Skeletal muscle tissue (tissue), 4 donors: ENCODE results near the gene DNAJB7. TPM values are rescaled to one million over a fixed set of nuclear protein-coding genes. Genes with fewer than 3 reads are reported as not detected.
"Not testable (repeated sequence)": the region's sequence is repeated elsewhere in the genome, so short reads cannot be mapped to it uniquely, and the experiment has no call there.

Experiments used
- H3K27ac ChIP-seq: one replicate; pipeline ENCODE4 v1.7.0; 2013; ENCODE audit warnings: mild to moderate bottlenecking, low read depth, low read length, inconsistent platforms
- H3K27me3 ChIP-seq, 3 donors: one replicate each; pipeline ENCODE4 v1.7.0; 2013; ENCODE audit warnings: low read length in 3 of 3; ENCODE audit not compliant: control insufficient read depth in 3 of 3, insufficient read depth in 3 of 3
- H3K36me3 ChIP-seq, 3 donors: one replicate each; pipeline ENCODE4 v1.7.0; 2013; ENCODE audit warnings: low read length in 3 of 3; ENCODE audit not compliant: control insufficient read depth in 3 of 3, insufficient read depth in 3 of 3
- H3K4me1 ChIP-seq, 3 donors: one replicate each; pipeline ENCODE4 v1.7.0; 2013; ENCODE audit warnings: low read length in 3 of 3, mild to moderate bottlenecking in 3 of 3; ENCODE audit not compliant: control insufficient read depth in 3 of 3, insufficient read depth in 3 of 3
- H3K4me3 ChIP-seq, 3 donors: one replicate each; pipeline ENCODE4 v1.7.0; 2013; ENCODE audit warnings: low read length in 3 of 3
- H3K9ac ChIP-seq, 3 donors: one replicate each; pipeline ENCODE4 v1.7.0; 2013; ENCODE audit warnings: low read length in 3 of 3, mild to moderate bottlenecking in 3 of 3, moderate library complexity in 2 of 3, low read depth in 1 of 3
- H3K9me3 ChIP-seq, 3 donors: one replicate each; pipeline ENCODE4 v1.7.0; 2013; ENCODE audit warnings: low read length in 3 of 3; ENCODE audit not compliant: control insufficient read depth in 3 of 3
- total RNA-seq: library from RNA; depleted of rRNA; stranded (reverse); fragments of >200 nt; gene quantifications from one replicate; pipeline ENCODE4 v1.2.3, GENCODE V29; 2014
- donor health status: Osteomylitis.

Gene DNAJB7
- total RNA-seq, 1 donor from 2014 or later = not detected

DNA sequence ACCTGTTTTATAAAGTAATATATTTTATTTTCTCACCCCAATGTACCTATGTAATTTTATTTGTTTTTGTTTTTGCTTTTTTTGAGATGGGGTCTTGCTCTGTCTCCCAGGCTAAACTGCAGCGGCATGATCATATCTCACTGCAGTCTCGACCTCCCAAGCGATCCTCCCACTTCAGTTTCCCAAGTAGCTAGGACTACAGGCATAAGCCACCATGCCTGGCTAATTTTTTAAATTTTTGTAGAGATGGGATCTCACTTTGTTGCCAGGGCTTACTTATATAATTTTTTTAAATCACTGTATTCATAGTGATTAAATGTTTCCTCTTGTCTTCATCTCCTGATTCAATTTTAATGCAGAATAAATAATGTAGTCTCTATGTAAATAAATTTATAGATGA lies 13.2 kb upstream of the DNAJB7 start:
- Histone ChIP-seq H3K4me1 (no peaks in the 10 kb centered on the region), H3K36me3 (peaks cover 0 to 9% (median 2%) of the 10 kb centered on the region in 3 donors), H3K4me3 (no peak overlapping the region), H3K27me3 (no peaks in the 10 kb centered on the region), H3K9ac (no peak overlapping the region), H3K27ac (no peak overlapping the region), H3K9me3 (no peaks in the 10 kb centered on the region)

DNA sequence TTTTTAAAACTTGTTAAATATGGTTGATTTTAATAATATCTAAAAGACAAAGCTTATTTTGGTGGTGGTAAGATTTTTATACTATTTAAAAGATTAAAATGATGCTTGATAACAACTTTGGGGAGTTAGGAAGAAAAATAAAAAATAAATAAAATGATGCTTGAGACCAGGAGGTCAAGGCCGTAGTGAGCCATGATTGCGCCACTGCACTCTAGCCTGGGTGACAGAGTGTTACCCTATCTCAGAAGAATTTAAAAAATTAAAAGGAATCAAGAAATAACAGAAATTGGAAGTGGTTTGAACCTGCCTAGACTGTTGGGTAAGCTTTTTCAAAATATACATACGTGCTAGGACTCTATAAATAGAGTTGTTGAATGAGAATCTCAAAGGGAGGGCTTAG lies 12.1 kb upstream of the DNAJB7 start:
- no peaks in the 10 kb centered on the region for H3K4me1 ChIP-seq
- no peaks in the 10 kb centered on the region for H3K9me3 ChIP-seq
- no peaks in the 10 kb centered on the region for H3K27me3 ChIP-seq
- no peak overlapping the region for H3K9ac ChIP-seq
- H3K27ac ChIP-seq = no peak overlapping the region
- H3K4me3 ChIP-seq = no peak overlapping the region
- peaks cover 0 to 14% (median 4%) of the 10 kb centered on the region in 3 donors for H3K36me3 ChIP-seq

DNA sequence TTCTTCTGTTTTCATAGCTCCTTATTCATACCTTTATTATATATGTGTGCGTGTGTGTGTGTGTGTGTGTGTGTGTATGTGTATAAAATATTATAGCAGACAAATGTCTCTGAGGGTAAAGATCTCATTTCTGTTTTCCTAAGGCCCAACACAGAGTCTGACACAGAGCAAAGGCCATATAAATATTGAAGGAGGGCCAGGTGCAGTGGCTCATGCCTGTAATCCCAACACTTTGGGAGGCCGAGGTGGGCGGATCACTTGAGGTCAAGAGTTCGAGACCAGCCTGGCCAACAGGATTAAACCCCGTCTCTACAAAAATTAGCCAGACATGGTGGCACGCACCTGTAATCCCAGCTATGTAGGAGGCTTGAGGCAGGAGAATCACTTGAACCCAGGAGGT lies 6.5 kb upstream of the DNAJB7 start:
- not testable (repeated sequence) for H3K9me3 ChIP-seq, H3K4me1 ChIP-seq, H3K27me3 ChIP-seq, H3K4me3 ChIP-seq, H3K27ac ChIP-seq, H3K9ac ChIP-seq
- H3K36me3 ChIP-seq = peaks cover 0 to 14% (median 4%) of the 10 kb centered on the region in 3 donors

DNA sequence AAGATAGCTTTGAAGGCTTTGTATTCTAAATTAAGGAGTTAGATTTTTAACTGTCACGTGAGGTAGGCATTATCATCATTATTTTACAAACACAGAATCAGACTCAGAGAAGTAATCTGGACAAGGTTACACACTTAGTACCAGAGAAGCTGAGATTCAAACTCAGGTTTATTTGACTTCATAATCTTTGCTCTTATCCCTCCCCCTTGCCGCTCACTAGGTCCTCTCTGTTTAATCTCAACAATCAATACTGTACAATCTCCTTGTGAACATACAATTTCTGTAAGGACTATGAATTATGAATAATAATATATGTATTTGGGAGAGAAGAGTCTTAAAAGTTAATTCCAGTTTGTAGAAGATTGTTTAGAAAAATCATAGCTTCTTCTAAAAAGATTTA lies 5.2 kb upstream of the DNAJB7 start:
- no peak overlapping the region for H3K4me3 ChIP-seq
- H3K36me3 ChIP-seq = peaks cover 0 to 14% (median 4%) of the 10 kb centered on the region in 3 donors
- no peaks in the 10 kb centered on the region for H3K4me1 ChIP-seq
- no peaks in the 10 kb centered on the region for H3K9me3 ChIP-seq
- no peak overlapping the region for H3K27ac ChIP-seq
- no peaks in the 10 kb centered on the region for H3K27me3 ChIP-seq
- no peak overlapping the region for H3K9ac ChIP-seq

DNA sequence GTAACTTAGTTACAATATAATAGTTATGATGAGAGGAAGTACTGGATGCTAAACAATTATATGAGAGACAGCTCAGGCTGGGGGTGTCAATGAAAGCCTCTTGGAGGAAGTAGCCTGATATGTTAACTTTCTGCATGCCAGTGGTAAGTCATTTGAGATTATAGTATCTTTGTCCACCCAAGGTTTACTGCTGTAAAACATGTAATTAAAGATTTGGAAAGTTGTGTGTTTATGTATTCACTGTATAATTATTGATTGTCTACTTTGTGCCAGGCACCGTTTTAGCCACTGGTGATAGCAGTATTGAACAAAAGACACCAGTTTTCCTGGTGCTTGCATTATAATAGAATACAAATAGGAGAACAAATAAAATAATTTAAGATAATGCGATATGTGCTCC lies 624 bp upstream of the DNAJB7 start:
- no peaks in the 10 kb centered on the region for H3K9me3 ChIP-seq
- peaks cover 8 to 9% (median 8%) of the 10 kb centered on the region in 3 donors for H3K4me1 ChIP-seq
- no peak overlapping the region for H3K9ac ChIP-seq
- H3K27ac ChIP-seq = no peak overlapping the region
- H3K36me3 ChIP-seq = peaks cover 0 to 7% (median 4%) of the 10 kb centered on the region in 3 donors
- H3K4me3 ChIP-seq = no peak overlapping the region
- no peaks in the 10 kb centered on the region for H3K27me3 ChIP-seq

DNA sequence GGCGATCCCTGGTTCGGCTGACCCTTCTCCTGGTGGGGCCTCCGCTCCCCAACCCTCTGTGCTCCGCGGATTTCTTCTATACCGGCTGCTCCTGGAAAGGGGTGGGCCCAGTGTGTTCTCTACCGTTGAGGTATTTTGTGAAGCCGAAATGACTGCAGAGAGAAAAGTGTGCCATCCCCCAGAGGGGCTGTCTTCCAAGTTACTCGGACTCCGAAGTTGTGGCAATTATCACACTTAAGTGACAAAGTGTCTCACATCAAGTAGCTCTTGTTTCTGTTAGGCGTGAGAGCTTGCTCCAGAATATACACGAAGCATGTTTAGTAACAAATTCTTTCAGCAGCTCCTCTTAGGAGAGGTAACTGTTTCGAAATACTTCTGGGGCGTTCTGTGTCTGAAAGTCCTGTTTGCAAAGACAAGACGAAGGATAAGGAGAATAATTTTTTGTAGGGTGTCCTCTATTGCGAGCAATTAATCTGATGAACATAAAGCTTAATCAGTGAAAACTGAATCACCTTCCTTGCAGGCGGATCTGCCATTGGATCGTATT lies 4.5 kb downstream of the DNAJB7 start:
- Histone ChIP-seq H3K27ac (peak overlapping the region; percentile 97), H3K4me3 (peak overlapping the region; percentile 89 to 100 (median 97)), H3K27me3 (no peaks in the 10 kb centered on the region), H3K9ac (peak overlapping the region; percentile 97 to 99 (median 99)), H3K36me3 (peaks cover 2 to 7% (median 4%) of the 10 kb centered on the region in 3 donors), H3K4me1 (peaks cover 37 to 41% (median 40%) of the 10 kb centered on the region in 3 donors), H3K9me3 (no peaks in the 10 kb centered on the region)

DNA sequence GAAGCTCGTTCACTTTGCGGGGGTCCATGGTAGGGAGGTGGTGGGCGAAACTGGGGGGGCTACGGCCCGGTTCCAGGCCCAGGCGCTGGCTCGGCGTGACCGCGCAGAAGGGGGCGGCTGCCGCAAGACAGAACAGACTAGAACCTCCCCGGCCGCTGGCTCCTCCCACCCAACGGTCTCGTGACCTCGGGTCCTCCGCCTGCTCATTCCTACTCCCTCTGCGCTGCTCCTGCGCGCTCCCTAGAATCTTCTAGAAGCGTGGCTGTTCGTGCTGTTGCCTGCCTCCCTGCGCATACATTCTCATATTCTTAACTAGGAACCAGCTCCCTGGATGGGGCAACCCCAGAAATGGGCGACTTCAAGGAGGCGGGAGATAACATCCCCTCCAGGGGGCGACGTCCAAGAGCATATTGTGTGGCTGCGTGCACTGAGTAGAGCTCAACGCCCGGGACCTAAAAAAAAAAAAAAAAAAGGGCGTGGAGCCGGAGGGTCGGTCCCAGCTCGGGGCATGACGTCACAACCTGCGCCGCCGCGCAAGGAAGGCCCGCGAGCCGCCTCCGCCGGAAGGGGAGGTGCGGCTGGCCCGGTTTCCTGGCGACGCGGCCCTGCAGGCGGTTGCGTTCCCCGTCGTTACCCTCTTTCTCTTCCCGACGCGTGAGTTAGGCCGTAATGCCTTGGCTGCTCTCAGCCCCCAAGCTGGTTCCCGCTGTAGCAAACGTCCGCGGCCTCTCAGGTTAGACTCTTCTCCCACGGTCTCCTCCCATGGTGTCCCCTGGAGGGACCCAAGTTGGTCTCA lies 5.2 kb downstream of the DNAJB7 start, which contains the start of the genes ST13 and XPNPEP3:
TSS of gene ST13 (minus strand) at position 127 of the 796 bp plus-strand sequence. CDS start at position 28, 99 bp downstream.
TSS of gene XPNPEP3 (plus strand) at position 636 of the 796 bp plus-strand sequence. CDS start at position 670, 34 bp downstream.
- Histone ChIP-seq H3K9ac (peak within 1 kb of the TSS; percentile 97 to 99 (median 99)), H3K36me3 (peaks cover 1 to 5% (median 2%) of the 10 kb centered on the region in 3 donors), H3K4me3 (peak within 1 kb of the TSS; percentile 89 to 100 (median 97)), H3K27ac (peak within 1 kb of the TSS; percentile 97), H3K27me3 (no peaks in the 10 kb centered on the region), H3K9me3 (no peaks in the 10 kb centered on the region), H3K4me1 (peaks cover 37 to 47% (median 45%) of the 10 kb centered on the region in 3 donors)

DNA sequence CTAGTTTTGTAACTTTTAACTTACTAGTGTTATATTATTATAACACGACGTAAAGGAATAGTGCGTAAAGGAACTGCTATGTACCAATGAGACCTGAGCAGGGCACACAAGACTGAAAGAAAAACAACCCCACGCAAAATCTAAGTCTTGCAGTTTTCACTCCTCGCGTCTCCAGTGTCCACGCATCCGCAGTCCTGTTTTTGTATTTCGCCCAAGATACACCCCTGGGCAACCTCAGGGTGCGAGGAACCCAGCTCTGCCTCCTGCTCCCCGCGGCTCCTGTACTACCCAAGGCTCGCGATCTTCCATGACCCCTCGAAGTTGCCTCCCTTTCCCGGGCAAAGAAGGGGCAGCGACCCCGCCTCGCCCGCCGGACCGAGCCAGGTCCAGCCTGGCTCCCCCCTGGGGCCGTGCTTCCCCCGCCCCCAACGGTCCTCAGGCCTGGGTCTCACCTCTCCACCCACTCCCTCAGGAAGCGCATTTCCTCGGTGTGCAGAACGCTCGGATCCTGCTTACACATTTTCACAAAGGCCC lies 5.9 kb downstream of the DNAJB7 start:
- H3K4me3 ChIP-seq = peak overlapping the region; percentile 89 to 100 (median 97)
- H3K9ac ChIP-seq = peak overlapping the region; percentile 97 to 99 (median 97)
- H3K27me3 ChIP-seq = no peaks in the 10 kb centered on the region
- peaks cover 0 to 2% (median 0%) of the 10 kb centered on the region in 3 donors for H3K36me3 ChIP-seq
- no peaks in the 10 kb centered on the region for H3K9me3 ChIP-seq
- peaks cover 37 to 48% (median 47%) of the 10 kb centered on the region in 3 donors for H3K4me1 ChIP-seq
- peak overlapping the region; percentile 97 for H3K27ac ChIP-seq

DNA sequence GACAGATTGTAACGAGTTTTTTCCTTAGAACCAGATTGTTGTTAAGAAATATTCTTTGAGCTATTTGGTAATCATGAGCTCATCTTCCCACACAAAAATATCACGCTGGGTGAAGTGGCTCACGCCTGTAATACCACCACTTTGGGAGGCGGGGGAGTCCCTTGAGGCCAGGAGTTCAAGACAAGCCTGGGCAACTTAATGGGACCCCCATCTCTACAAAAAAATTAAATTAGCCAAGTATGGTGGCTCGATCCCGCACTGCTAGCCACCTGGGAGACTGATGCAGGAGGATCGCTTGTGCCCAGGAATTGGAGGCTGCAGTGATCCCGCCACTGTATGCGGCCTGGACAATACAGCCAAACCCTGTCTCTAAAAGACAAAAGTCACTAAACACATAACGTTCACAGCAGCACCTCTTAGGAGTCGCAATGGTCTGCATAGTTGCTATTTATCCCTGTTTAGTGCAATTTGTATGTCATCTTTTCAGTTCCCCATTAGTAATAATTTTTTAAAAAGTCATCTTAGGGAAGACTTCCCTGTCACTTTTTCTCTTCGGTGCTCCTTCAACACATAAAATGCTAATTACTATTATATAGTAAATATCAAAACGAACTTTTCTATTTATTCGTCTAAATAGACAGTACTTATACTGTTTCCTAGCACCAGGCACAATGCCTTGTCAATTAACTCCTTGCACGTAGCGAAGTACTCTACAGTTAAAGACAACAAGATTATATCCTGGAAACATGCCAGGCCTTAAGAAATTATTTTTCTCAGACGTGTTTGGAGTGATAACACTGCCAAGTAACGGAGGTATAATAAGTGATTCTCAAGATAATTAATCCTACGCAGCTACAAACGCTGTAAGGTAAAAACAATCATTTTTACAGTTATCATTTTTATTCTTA lies 6.6 kb downstream of the DNAJB7 start:
- Histone ChIP-seq H3K4me3 (peak overlapping the region; percentile 89 to 100 (median 97)), H3K4me1 (peaks cover 37 to 49% (median 47%) of the 10 kb centered on the region in 3 donors), H3K9me3 (no peaks in the 10 kb centered on the region), H3K36me3 (peaks cover under 1 to 2% (median 1%) of the 10 kb centered on the region in 3 donors), H3K27ac (peak overlapping the region; percentile 97), H3K9ac (peak overlapping the region; percentile 97 to 99 (median 97)), H3K27me3 (no peaks in the 10 kb centered on the region)
